NOMO-1 treated with dmso at 0.1 percent for 144 hours (cell line): Measurements from ENCODE around the gene STX18.
A peak's percentile ranks its signal among the peaks of the same experiment; 100 is the strongest.
"Not testable (repeated sequence)": the region's sequence is repeated elsewhere in the genome, so short reads cannot be mapped to it uniquely, and the experiment has no call there.

ENCODE experiments used
- DNase-seq: peaks from one replicate; lab custom pipeline; 2025; ENCODE audit not compliant: unreplicated experiment; lab: John Stamatoyannopoulos, UW

The STX18 gene

DNA sequence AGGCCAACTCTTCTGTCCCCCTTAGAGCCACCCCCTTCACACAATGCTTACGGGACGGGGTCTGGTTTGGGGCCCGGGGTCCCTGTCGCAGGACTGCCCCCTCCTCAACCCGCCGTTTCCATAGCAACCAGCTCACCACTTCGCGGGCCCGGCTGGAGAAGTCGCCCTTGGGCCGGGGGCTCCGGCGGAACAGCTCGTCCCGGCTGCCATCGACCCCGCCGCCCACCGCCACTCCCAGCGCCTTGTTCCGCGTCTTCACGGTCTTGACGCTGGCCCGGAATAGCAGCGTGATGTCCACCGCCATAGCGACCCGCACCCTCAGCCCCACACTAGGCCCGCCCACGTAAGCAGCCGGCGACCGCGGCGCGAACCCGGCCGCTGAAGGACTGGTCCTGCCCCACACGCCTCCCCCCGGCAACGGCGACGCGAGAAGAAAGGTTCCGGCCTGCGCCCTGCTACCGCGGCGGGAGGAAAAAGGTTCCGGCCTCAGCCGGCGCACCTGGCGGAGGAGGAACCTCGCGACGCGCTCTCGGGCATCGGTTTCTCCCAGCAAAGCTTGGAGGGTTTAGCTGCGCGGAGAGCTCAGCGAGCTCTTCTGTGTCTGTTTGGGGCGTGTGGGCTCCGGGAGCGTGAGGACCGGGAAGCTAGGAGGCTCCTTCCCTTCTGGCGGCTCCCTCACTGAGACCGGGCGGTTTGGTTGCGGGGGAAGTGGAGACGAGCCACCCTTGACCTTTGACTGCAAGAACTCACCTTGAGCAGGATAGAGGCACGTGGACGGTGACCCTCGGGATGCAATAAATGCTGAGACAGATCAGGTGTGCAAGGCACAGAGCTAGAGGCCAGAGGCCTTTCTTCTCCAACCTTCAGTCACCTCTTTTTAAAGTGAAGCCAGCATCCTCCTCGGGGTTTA, at the start of gene STX18:
STX18 (minus strand) TSS at position 388 of the 910 bp plus-strand sequence; CDS start at position 304, 84 bp downstream.
- DNase-seq: peak; percentile 84

DNA sequence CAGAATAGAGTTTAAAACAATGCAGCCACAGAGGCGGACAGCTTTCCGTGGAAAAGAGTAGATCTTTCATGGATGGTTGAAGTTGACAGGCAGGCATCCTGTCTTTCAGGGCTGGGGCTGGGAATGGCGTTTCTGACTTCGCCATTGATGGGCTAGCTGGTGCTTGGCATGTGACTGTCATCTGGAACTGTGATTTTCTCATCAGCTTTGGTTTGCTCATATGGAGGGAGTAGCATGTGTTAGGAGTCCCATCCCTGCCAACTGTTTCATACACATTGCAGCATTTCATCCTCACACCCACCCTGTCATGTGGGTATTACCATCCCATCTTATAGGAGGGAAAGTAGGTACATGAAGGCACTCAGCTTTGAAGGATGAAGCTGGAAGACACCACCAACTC, 49.2 kb upstream of the STX18 start:
- no peak for DNase-seq

DNA sequence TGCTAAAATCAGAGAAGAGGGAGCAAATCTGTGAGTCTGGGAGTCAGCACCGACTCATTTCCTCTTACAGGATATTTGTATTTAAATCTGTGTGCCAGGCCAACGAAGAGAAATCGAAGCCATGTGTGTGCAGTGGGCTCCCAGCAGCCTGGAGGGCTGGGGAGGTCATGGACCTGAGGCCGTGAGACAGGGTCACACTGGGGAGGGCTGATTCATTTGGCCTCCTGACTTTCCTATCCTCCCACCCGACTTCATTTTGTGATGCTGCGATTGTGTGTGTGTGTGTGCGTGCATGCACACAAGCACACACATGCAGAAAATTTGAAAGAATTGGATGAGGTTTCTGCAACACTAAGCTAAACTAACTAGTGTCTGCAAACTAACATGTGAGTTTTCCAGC, 48.7 kb upstream of the STX18 start:
- DNase-seq: no peak

GRCh38 chr4:4585012-4585670, 43.3 kb upstream of the STX18 start:
- DNase-seq: no peak

- no peak for DNase-seq
Observed at GRCh38 chr4:4583606-4584005, 41.8 kb upstream of the STX18 start.

DNA sequence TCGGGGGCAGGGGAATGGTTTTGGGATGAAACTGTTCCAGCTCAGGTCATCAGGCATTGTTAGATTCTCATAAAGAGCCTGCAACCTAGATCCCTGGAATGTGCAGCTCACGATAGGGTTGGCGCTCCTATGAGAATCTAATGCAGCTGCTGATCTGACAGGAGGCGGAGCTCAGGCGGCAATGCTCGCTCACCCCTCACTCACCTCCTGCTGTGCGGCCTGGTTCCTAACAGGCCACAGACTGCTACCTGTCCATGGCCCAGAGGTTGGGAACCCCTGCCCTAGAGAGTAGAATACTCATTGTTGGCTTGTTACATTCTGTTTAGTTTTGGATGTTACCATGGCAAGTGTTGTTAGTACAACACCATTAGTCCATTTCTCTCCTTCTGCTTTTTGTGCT, 40.8 kb upstream of the STX18 start:
- no peak for DNase-seq

DNA sequence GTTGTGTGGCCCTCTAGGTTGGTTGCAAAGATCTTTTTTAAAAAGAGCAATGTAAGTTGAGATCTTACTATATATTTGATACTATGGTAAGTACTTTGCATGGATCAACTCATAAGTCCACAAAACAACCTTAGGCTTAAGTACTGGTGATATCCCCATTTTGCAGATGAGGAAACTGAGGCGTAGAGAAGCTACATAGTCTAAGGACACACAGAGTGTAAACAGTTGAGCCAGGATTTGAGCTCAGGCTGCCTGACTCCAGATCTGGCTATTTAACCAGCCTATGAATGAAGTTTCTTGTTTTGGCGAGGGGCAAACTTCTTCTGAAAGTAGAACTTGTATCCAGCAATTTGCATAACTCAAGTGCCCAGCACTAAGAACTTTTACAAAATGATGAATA, 38.6 kb upstream of the STX18 start:
- DNase-seq: no peak

- DNase-seq: no peak
Observed at GRCh38 chr4:4578981-4579380, 37.1 kb upstream of the STX18 start.

GRCh38 chr4:4577359-4577875, 35.6 kb upstream of the STX18 start:
- no peak for DNase-seq

GRCh38 chr4:4575284-4576211, 33.7 kb upstream of the STX18 start:
- DNase-seq: peak; percentile 17

- no peak for DNase-seq
Observed at GRCh38 chr4:4574792-4575191, 32.9 kb upstream of the STX18 start.

DNA sequence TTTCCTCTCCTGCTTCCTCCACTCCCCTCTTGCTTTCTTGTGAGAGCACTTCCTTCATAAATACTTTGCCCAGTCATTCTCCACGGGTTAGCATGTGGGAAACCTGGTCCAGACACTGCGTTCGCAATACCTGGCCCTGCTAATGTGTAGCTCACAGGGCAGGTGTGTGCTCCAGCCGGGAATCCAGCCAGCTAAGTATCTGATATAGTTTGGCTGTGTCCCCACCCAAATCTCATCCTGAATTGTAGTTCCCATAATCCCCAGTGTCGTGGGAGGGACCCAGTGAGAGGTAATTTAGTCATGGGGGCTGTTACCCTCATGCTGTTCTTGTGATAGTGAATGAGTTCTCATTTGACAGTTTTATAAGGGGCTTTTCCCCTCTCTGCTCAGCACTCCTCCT, 32.2 kb upstream of the STX18 start:
- DNase-seq: no peak

DNA sequence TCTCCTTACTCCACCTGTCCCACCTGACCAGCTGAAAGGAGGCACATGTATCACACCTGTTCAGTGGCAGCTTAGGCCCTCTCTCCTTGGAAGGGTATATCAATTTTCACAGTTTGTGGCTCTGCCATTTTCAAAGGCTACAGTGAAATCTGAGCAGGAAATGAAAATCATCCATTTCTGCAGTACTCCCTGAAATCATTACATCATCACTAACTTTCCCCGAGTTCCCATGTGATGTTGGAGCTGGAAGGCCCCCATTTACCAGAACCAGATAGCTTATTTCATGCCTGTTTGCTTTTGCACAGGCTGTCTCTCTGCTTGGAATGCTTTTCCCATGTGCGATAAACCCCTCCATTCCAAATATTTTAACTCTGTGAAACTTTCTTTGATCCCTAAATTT, 31.0 kb upstream of the STX18 start:
- no peak for DNase-seq

DNA sequence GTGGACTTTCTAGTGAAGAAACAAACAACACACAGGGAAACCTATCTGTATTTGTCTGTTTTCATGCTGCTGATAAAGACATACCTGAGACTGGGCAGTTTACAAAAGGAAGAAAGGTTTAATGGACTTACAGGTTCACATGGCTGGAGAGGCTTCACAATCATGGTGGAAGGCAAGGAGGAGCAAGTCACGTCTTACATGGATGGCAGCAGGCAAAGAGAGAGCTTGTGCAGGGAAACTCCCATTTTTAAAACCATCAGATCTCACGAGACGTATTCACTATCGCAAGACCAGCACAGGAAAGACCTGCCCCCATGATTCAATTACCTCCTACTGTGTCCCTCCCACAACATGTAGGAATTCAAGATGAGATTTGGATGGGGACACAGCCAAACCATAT, 28.0 kb upstream of the STX18 start:
- not testable (repeated sequence) for DNase-seq

- no peak for DNase-seq
Observed at GRCh38 chr4:4568806-4569427, 27.1 kb upstream of the STX18 start.

GRCh38 chr4:4566359-4566758, 24.5 kb upstream of the STX18 start:
- DNase-seq: not testable (repeated sequence)

DNA sequence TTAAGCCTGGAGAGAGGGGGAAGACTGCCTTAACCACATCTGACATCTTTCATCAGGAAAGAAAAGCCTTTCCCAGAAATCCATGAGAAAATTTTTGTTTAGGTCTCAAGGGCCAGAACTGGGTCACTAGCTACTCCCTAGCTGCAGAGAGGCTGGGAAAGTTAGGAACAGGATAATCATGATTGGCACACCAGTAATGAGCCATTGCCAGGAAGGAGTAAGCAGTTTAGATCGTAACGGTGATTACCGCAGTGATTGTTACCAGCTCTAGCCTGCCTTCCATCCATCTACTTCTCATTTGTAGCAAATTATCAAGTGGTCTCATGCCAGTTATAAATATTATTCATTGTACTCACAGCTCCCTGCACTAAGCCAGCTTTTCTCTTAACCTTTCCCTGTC, 22.7 kb upstream of the STX18 start:
- no peak for DNase-seq

- no peak for DNase-seq
Observed at GRCh38 chr4:4560642-4561041, 18.8 kb upstream of the STX18 start.

DNA sequence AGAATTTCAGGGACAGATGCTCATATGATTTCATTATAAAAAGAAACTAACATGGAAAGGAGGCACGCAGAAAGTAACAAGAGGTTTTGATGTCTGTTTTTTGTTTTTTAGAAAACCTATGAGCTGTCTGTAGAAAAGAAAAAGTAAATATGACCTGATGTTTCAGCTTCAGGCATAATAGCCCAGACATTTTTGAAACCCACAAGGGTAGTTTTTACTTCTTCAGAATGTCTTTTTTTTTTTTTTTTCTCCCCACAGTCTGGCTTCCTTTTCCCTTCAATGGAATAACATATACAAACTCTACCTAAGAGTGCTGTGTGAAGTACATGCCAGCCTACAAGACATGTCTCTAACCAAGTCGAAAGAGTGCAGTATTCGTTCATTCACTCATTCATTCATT, 18.3 kb upstream of the STX18 start:
- no peak for DNase-seq

- no peak for DNase-seq
Observed at GRCh38 chr4:4559596-4559995, 17.7 kb upstream of the STX18 start.

GRCh38 chr4:4558881-4559280, 17.0 kb upstream of the STX18 start:
- no peak for DNase-seq
